T-helper 2 cell treated with Interferon-gamma antibody and Interleukin-4, amounts not matched to agents 100 ng/mL and 5 ng/mL, for 36 hours (primary cell): Measurements from ENCODE around the gene PIGZ. TPM values are rescaled to one million over a fixed set of nuclear protein-coding genes. Genes with fewer than 3 reads are reported as not detected.

ENCODE experiments used
- intact Hi-C: fragments of 100-400 bp; cut with micrococcal nuclease; formaldehyde crosslinking; loops from one replicate; pipeline ENCODE4 v1.15.1; 2023
- total RNA-seq: library from RNA; stranded (reverse); gene quantifications from 2 replicates; pipeline ENCODE4 v1.2.3, GENCODE V29; 2022

The PIGZ gene
- total RNA-seq: 3.1 and 3.3 TPM in 2 replicates

GRCh38 chr3:196968233-196969133 lies at the start of gene PIGZ:
TSS of gene PIGZ (minus strand) at chr3:196968833. CDS start at chr3:196952031, 16,802 bp downstream.
- intact Hi-C loops: loop anchor here (1.0 to 10.0 kb wide), 6 partner anchors 26 to 536 kb away; partner anchors contain the start of genes MELTF, NCBP2 and UBXN7

GRCh38 chr3:197017003-197017402 lies 48.4 kb upstream of the PIGZ start:
- intact Hi-C loops: no loop called here

- intact Hi-C loops: no loop called here
Observed at GRCh38 chr3:197015790-197016736, 47.4 kb upstream of the PIGZ start.

- intact Hi-C loops: no loop called here
Observed at GRCh38 chr3:197014942-197015575, 46.4 kb upstream of the PIGZ start.

- intact Hi-C loops: no loop called here
Observed at GRCh38 chr3:197014024-197014423, 45.4 kb upstream of the PIGZ start.

GRCh38 chr3:197012540-197012883 lies 43.9 kb upstream of the PIGZ start:
- intact Hi-C loops: no loop called here

- intact Hi-C loops: no loop called here
Observed at GRCh38 chr3:197011780-197012539, 43.3 kb upstream of the PIGZ start.

GRCh38 chr3:197010556-197011351 lies 42.1 kb upstream of the PIGZ start:
- intact Hi-C loops: no loop called here

GRCh38 chr3:197009532-197010019 lies 40.9 kb upstream of the PIGZ start:
- intact Hi-C loops: no loop called here

- intact Hi-C loops: no loop called here
Observed at GRCh38 chr3:197008436-197009209, 40.0 kb upstream of the PIGZ start.

- intact Hi-C loops: no loop called here
Observed at GRCh38 chr3:197007953-197008352, 39.3 kb upstream of the PIGZ start.

GRCh38 chr3:197007296-197007940 lies 38.8 kb upstream of the PIGZ start:
- intact Hi-C loops: no loop called here

- intact Hi-C loops: no loop called here
Observed at GRCh38 chr3:197006860-197007259, 38.2 kb upstream of the PIGZ start.

- intact Hi-C loops: no loop called here
Observed at GRCh38 chr3:197006446-197006845, 37.8 kb upstream of the PIGZ start.

- intact Hi-C loops: loop anchor here (1.0 to 5.0 kb wide), 4 partner anchors 26 to 789 kb away; partner anchors contain the start of genes LRCH3, MELTF and NCBP2
Observed at GRCh38 chr3:197003461-197004385, 35.1 kb upstream of the PIGZ start.

- intact Hi-C loops: loop anchor here (1.0 to 5.0 kb wide), 4 partner anchors 26 to 789 kb away; partner anchors contain the start of genes LRCH3, MELTF and NCBP2
Observed at GRCh38 chr3:197002701-197003454, 34.2 kb upstream of the PIGZ start.
